ENCODE measurements around the gene GABARAPL1.
"Not testable (repeated sequence)": the region's sequence is repeated elsewhere in the genome, so short reads cannot be mapped to it uniquely, and the experiment has no call there.

Gene GABARAPL1

GRCh38 chr12:10212739-10213131 is at the start of gene GABARAPL1:
GABARAPL1 (plus strand) TSS chr12:10212877; CDS start chr12:10213130, 253 bp downstream.
- in situ Hi-C loops (cut with MboI; ENCODE audit: low sequenced_read_pairs): no loop called here

GRCh38 chr12:10163084-10163483 is 49.6 kb upstream of the GABARAPL1 start:
- in situ Hi-C loops (cut with MboI; ENCODE audit: low sequenced_read_pairs): no loop called here

GRCh38 chr12:10165421-10165820 is 47.3 kb upstream of the GABARAPL1 start:
- in situ Hi-C loops (cut with MboI; ENCODE audit: low sequenced_read_pairs): no loop called here

- in situ Hi-C loops (cut with MboI; ENCODE audit: low sequenced_read_pairs): no loop called here
Observed at GRCh38 chr12:10167599-10167998, 45.1 kb upstream of the GABARAPL1 start.

- in situ Hi-C loops (cut with MboI; ENCODE audit: low sequenced_read_pairs): no loop called here
Observed at GRCh38 chr12:10169104-10169503, 43.6 kb upstream of the GABARAPL1 start.

- in situ Hi-C loops (cut with MboI; ENCODE audit: low sequenced_read_pairs): no loop called here
Observed at GRCh38 chr12:10170216-10170615, 42.5 kb upstream of the GABARAPL1 start.

- in situ Hi-C loops (cut with MboI; ENCODE audit: low sequenced_read_pairs): no loop called here
Observed at GRCh38 chr12:10171973-10172728, 40.5 kb upstream of the GABARAPL1 start, which contains the start of gene OLR1. OLR1 (minus strand) TSS chr12:10172132; CDS start chr12:10172077, 55 bp downstream.

- in situ Hi-C loops (cut with MboI; ENCODE audit: low sequenced_read_pairs): no loop called here
Observed at GRCh38 chr12:10174986-10175614, 37.6 kb upstream of the GABARAPL1 start.

- in situ Hi-C loops (cut with MboI; ENCODE audit: low sequenced_read_pairs): no loop called here
Observed at GRCh38 chr12:10175846-10176636, 36.6 kb upstream of the GABARAPL1 start.

GRCh38 chr12:10178821-10179220 is 33.9 kb upstream of the GABARAPL1 start, which contains the start of gene TMEM52B:
TMEM52B (plus strand) TSS chr12:10179032; CDS start chr12:10179575, 543 bp downstream.
- in situ Hi-C loops (cut with MboI; ENCODE audit: low sequenced_read_pairs): no loop called here

GRCh38 chr12:10179776-10180181 is 32.9 kb upstream of the GABARAPL1 start:
- in situ Hi-C loops (cut with MboI; ENCODE audit: low sequenced_read_pairs): no loop called here

- in situ Hi-C loops (cut with MboI; ENCODE audit: low sequenced_read_pairs): no loop called here
Observed at GRCh38 chr12:10182354-10183049, 30.2 kb upstream of the GABARAPL1 start.

GRCh38 chr12:10184261-10184843 is 28.3 kb upstream of the GABARAPL1 start:
- in situ Hi-C loops (cut with MboI; ENCODE audit: low sequenced_read_pairs): no loop called here

- in situ Hi-C loops (cut with MboI; ENCODE audit: low sequenced_read_pairs): no loop called here
Observed at GRCh38 chr12:10186299-10186698, 26.4 kb upstream of the GABARAPL1 start.

- in situ Hi-C loops (cut with MboI; ENCODE audit: low sequenced_read_pairs): not testable (repeated sequence)
Observed at GRCh38 chr12:10186958-10187357, 25.7 kb upstream of the GABARAPL1 start.

- in situ Hi-C loops (cut with MboI; ENCODE audit: low sequenced_read_pairs): no loop called here
Observed at GRCh38 chr12:10189653-10190052, 23.0 kb upstream of the GABARAPL1 start.

GRCh38 chr12:10190558-10191388 is 21.9 kb upstream of the GABARAPL1 start:
- in situ Hi-C loops (cut with MboI; ENCODE audit: low sequenced_read_pairs): no loop called here

- in situ Hi-C loops (cut with MboI; ENCODE audit: low sequenced_read_pairs): no loop called here
Observed at GRCh38 chr12:10191865-10192264, 20.8 kb upstream of the GABARAPL1 start.

GRCh38 chr12:10194160-10194670 is 18.5 kb upstream of the GABARAPL1 start:
- in situ Hi-C loops (cut with MboI; ENCODE audit: low sequenced_read_pairs): no loop called here
